Hepatocyte (in vitro differentiated cells): ENCODE data around the gene GPR78. TPM values are rescaled to one million over a fixed set of nuclear protein-coding genes. Genes with fewer than 3 reads are reported as not detected.
"Not testable (repeated sequence)": the region's sequence is repeated elsewhere in the genome, so short reads cannot be mapped to it uniquely, and the experiment has no call there.

Experiments used
- DNase-seq: peaks from one replicate; pipeline ENCODE4 v3.0.0-alpha.2; 2016; ENCODE audit warnings: low spot score
- H2AFZ ChIP-seq: fragments of 200-600 bp; sonication (generic); 2 replicates; pipeline ENCODE4 v1.6.0; 2016; ENCODE audit warnings: antibody characterized with exemption, mild to moderate bottlenecking
- H3K27ac ChIP-seq: fragments of 200-600 bp; sonication (generic); 2 replicates; pipeline ENCODE4 v1.5.1; 2016; ENCODE audit warnings: mild to moderate bottlenecking
- H3K27me3 ChIP-seq: fragments of 200-600 bp; sonication (generic); 2 replicates; pipeline ENCODE4 v1.6.1; 2016
- H3K36me3 ChIP-seq: fragments of 200-600 bp; sonication (generic); replicated peaks from 2 replicates; pipeline ENCODE4 v1.5.1; 2016; ENCODE audit warnings: low read depth; ENCODE audit not compliant: insufficient read depth
- H3K4me1 ChIP-seq: fragments of 200-600 bp; sonication (generic); 2 replicates; pipeline ENCODE4 v1.5.1; 2016; ENCODE audit warnings: mild to moderate bottlenecking, moderate library complexity; ENCODE audit not compliant: insufficient read depth
- H3K4me2 ChIP-seq: fragments of 200-600 bp; sonication (generic); 2 replicates; pipeline ENCODE4 v1.6.0; 2016
- H3K4me3 ChIP-seq: fragments of 200-600 bp; sonication (generic); 2 replicates; pipeline ENCODE4 v1.5.1; 2016; ENCODE audit warnings: mild to moderate bottlenecking
- H3K79me2 ChIP-seq: fragments of 200-600 bp; sonication (generic); 2 replicates; pipeline ENCODE4 v1.6.0; 2017; ENCODE audit warnings: mild to moderate bottlenecking
- H3K9me2 ChIP-seq: fragments of 200-600 bp; sonication (generic); replicated peaks from 2 replicates; pipeline ENCODE4 v1.6.0; 2017; ENCODE audit warnings: mild to moderate bottlenecking; ENCODE audit not compliant: insufficient read depth
- H3K9me3 ChIP-seq: fragments of 200-600 bp; sonication (generic); 2 replicates; pipeline ENCODE4 v1.5.1; 2016; ENCODE audit warnings: low read depth, mild to moderate bottlenecking
- H4K20me1 ChIP-seq: fragments of 200-600 bp; sonication (generic); 2 replicates; pipeline ENCODE4 v1.6.0; 2016; ENCODE audit warnings: mild to moderate bottlenecking; ENCODE audit not compliant: insufficient read depth, poor library complexity, severe bottlenecking
- EZH2 ChIP-seq: fragments of 200-600 bp; sonication (generic); IDR thresholded peaks from 2 replicates; pipeline ENCODE4 v1.6.1; 2016; ENCODE audit warnings: antibody characterized with exemption, mild to moderate bottlenecking, borderline replicate concordance
- EZH2phosphoT487 ChIP-seq: fragments of 200-600 bp; sonication (generic); IDR thresholded peaks from one replicate; pipeline ENCODE4 v1.6.1; 2018; ENCODE audit warnings: antibody characterized with exemption, mild to moderate bottlenecking, low read depth, moderate library complexity; ENCODE audit not compliant: unreplicated experiment, severe bottlenecking
- WGBS: methylation state at CpG from one replicate; pipeline ENCODE4 v1.1.6; 2016; ENCODE audit warnings: low lambda C conversion rate; ENCODE audit errors: missing lambda C conversion rate; 5-methylcytosine and 5-hydroxymethylcytosine counted together
- polyA plus RNA-seq: library from polyadenylated mRNA; unstranded; fragments of >200 nt; fragmentation: Nextera tagmentation; extraction: Ambion mirVana; gene quantifications from 2 replicates; pipeline ENCODE4 v1.2.1, GENCODE V29; 2016
- total RNA-seq: library from RNA; depleted of rRNA; stranded (reverse); fragments of >200 nt; gene quantifications from 2 replicates; pipeline ENCODE4 v1.2.3, GENCODE V29; 2014
- TF ChIP-seq, protein P1 (sequence below): fragments of 200-600 bp; sonication (generic); IDR thresholded peaks from 2 replicates; pipeline ENCODE4 v1.5.1; 2016; ENCODE audit warnings: antibody characterized with exemption, mild to moderate bottlenecking; ENCODE audit not compliant: poor library complexity

Gene GPR78
- total and polyA plus RNA-seq, 2 experiments from 2014 or later = 0.28 to 1.0 TPM

DNA sequence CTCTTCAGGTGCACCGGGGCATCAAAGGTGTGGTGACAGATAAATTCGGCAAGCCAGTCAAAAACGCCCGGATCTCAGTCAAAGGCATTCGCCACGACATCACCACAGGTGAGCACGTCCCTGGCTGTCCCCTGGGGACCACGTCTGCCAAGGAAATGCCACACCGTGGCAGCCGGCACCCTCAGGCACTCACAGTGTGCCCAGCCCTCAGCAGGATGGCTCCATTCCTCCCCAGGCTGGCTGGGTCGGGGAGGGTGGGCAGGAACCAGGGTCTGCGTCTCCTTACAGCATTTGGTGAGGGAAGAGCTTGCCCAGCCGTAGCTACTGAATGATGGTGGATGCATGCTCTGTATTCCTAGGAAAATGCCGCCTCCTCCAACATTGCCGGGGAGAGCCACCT, 38.2 kb downstream of the GPR78 start:
- Histone ChIP-seq H3K27me3 (no peaks in the 10 kb centered on the region), H3K27ac (no peak overlapping the region), H4K20me1 (no peaks in the 10 kb centered on the region), H3K4me3 (no peak overlapping the region), H3K4me2 (no peak overlapping the region), H3K9me3 (no peaks in the 10 kb centered on the region), H3K4me1 (no peaks in the 10 kb centered on the region), H3K9me2 (no peaks in the 10 kb centered on the region), H3K79me2 (no peaks in the 10 kb centered on the region), H2AFZ (no peak overlapping the region), H3K36me3 (no peaks in the 10 kb centered on the region)
- no peak for DNase-seq
- WGBS = 94% methylated on average over 15 of the region's 15 CpGs
- TF ChIP-seq EZH2phosphoT487 (no peak), EZH2 (no peak)
- TF ChIP-seq, protein P1, sequence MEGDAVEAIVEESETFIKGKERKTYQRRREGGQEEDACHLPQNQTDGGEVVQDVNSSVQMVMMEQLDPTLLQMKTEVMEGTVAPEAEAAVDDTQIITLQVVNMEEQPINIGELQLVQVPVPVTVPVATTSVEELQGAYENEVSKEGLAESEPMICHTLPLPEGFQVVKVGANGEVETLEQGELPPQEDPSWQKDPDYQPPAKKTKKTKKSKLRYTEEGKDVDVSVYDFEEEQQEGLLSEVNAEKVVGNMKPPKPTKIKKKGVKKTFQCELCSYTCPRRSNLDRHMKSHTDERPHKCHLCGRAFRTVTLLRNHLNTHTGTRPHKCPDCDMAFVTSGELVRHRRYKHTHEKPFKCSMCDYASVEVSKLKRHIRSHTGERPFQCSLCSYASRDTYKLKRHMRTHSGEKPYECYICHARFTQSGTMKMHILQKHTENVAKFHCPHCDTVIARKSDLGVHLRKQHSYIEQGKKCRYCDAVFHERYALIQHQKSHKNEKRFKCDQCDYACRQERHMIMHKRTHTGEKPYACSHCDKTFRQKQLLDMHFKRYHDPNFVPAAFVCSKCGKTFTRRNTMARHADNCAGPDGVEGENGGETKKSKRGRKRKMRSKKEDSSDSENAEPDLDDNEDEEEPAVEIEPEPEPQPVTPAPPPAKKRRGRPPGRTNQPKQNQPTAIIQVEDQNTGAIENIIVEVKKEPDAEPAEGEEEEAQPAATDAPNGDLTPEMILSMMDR = no peak

DNA sequence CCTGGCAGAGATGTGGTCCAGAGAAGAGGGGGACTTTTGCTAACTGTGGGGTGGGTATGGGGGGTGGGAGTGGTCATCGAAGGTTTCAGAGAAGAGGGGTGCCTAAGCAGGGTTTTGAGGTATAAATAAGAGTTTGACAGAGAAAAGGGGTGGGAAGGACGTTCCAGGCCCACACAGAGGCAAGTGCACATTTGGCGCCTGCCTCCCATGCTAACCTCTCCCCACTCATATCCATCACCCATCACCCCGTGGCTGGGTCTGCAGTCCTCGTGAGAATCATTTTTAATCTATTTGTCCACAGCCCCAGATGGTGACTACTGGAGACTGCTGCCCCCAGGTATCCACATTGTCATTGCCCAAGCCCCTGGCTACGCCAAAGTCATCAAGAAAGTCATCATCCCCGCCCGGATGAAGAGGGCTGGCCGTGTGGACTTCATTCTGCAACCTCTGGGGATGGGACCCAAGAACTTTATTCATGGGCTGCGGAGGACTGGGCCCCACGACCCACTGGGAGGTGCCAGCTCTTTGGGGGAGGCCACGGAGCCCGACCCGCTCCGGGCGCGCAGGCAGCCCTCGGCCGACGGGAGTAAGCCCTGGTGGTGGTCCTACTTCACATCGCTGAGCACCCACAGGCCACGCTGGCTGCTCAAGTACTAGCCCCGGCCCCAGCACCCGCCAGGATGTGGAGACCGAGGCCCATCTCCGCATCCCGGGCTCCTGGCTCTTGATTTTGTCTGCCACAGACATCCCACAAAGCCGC, 38.9 kb downstream of the GPR78 start:
- Histone ChIP-seq H3K9me2 (no peaks in the 10 kb centered on the region), H3K4me3 (no peak overlapping the region), H3K79me2 (no peaks in the 10 kb centered on the region), H3K9me3 (no peaks in the 10 kb centered on the region), H4K20me1 (no peaks in the 10 kb centered on the region), H3K4me2 (no peak overlapping the region), H2AFZ (no peak overlapping the region), H3K27ac (no peak overlapping the region), H3K36me3 (no peaks in the 10 kb centered on the region), H3K4me1 (no peaks in the 10 kb centered on the region), H3K27me3 (no peaks in the 10 kb centered on the region)
- TF ChIP-seq EZH2phosphoT487 (no peak), EZH2 (no peak)
- TF ChIP-seq, protein P1 = no peak
- no peak for DNase-seq
- 96% methylated on average over 27 of the region's 28 CpGs for WGBS

DNA sequence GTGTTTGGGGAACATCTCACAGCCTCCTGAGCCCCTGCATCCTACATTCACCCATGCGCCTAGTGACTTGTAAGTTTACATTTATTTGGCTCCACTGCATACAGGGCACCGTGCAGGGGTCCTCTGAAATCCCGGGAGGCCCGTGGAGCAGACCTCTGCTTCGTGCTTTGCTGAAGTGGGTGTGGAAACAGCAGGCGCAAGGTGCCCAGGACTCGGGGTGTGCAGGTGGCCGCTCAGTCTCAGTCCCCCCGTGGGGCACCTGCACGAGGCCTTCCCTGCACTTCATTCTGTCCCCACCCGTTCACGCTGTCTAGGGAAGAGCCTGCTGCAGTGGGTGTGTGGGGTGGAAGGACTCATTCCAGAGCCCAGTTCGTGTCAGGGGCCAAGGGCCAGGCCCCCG, 40.9 kb downstream of the GPR78 start:
- H3K9me3 ChIP-seq, H3K79me2 ChIP-seq, H2AFZ ChIP-seq, H3K4me1 ChIP-seq, DNase-seq, H3K4me2 ChIP-seq, H4K20me1 ChIP-seq, H3K27me3 ChIP-seq, H3K27ac ChIP-seq, H3K36me3 ChIP-seq, H3K4me3 ChIP-seq, H3K9me2 ChIP-seq: not testable (repeated sequence)
- 96% methylated on average over 8 of the region's 14 CpGs for WGBS

DNA sequence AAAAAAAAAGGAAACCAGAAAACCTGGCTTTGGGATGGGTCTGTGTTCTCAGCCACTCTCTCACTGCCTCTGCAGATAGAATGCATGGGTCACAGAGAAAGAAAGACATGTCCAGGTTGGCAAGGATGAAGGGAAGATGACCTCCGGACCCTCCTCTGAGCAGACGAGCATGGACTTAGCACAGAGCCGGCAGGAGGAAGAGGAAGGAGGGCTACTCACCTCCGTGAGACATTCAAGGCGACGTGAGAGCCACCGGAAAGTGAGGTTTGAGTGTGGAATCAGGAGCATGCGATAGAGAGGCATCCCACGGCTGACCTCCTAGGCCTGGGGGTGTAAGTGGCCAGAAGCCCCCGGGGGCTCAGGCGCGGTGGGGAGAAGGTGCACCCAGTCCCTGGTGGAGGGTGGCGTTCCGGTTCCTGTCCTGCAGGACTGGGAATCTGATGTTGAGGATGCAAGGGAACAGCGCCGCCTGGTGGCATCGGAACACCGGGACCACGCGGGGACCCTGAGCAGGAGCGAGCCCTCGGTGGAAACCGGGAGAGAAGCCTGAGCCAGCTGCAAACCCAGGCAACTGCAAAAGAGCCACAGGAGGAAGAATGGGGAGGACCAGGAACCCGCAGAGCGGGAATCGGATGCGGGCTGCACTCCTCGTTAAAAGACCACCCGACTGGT, 44.5 kb downstream of the GPR78 start:
- H3K4me3 ChIP-seq, H3K79me2 ChIP-seq, H3K9me3 ChIP-seq, H3K9me2 ChIP-seq, DNase-seq, H3K27ac ChIP-seq, H3K4me1 ChIP-seq, H4K20me1 ChIP-seq, H3K27me3 ChIP-seq, H3K36me3 ChIP-seq, H2AFZ ChIP-seq, H3K4me2 ChIP-seq: not testable (repeated sequence)
- no CpG with 5 or more reads among the region's 29 CpGs for WGBS

DNA sequence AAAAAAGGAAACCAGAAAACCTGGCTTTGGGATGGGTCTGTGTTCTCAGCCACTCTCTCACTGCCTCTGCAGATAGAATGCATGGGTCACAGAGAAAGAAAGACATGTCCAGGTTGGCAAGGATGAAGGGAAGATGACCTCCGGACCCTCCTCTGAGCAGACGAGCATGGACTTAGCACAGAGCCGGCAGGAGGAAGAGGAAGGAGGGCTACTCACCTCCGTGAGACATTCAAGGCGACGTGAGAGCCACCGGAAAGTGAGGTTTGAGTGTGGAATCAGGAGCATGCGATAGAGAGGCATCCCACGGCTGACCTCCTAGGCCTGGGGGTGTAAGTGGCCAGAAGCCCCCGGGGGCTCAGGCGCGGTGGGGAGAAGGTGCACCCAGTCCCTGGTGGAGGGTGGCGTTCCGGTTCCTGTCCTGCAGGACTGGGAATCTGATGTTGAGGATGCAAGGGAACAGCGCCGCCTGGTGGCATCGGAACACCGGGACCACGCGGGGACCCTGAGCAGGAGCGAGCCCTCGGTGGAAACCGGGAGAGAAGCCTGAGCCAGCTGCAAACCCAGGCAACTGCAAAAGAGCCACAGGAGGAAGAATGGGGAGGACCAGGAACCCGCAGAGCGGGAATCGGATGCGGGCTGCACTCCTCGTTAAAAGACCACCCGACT, 50.2 kb downstream of the GPR78 start:
- H3K4me2 ChIP-seq, H3K27ac ChIP-seq, H3K9me3 ChIP-seq, H2AFZ ChIP-seq, H3K79me2 ChIP-seq, H3K27me3 ChIP-seq, H4K20me1 ChIP-seq, DNase-seq, H3K4me1 ChIP-seq, H3K36me3 ChIP-seq, H3K4me3 ChIP-seq, H3K9me2 ChIP-seq: not testable (repeated sequence)
- WGBS = no CpG with 5 or more reads among the region's 29 CpGs

DNA sequence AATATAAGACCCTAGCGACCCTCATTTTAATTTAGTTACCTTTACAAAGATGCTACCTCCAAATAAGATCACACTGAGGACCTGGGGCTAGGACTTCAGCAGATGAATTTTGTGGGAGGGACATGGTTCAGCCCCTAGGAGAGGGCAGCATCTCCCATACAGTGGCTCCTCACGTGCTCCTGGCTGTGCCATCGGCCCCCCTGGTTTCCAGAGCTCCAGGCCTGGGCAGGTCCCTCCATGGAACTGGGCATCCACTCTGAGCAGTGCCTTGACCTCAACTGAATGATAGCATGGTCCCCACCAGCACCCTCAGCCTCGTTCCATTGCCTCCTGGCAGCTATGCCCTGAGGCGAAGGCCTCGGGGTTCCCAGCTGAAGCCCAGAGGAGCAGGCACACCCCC, 51.7 kb downstream of the GPR78 start:
- not testable (repeated sequence) for H2AFZ ChIP-seq, DNase-seq, H3K9me3 ChIP-seq, H3K4me3 ChIP-seq, H3K9me2 ChIP-seq, H3K4me2 ChIP-seq, H3K36me3 ChIP-seq, H3K79me2 ChIP-seq, H3K27ac ChIP-seq, H3K27me3 ChIP-seq, H4K20me1 ChIP-seq, H3K4me1 ChIP-seq
- WGBS = 90% methylated on average over 4 of the region's 6 CpGs
